SU-DHL-6 (cell line): ENCODE data around the gene STAM.

Experiments used
- H2AFZ ChIP-seq: fragments of 200-600 bp; sonication (generic); 2 replicates; pipeline ENCODE4 v1.6.1; 2014; ENCODE audit warnings: low read depth, mild to moderate bottlenecking, moderate library complexity, mixed read lengths, antibody characterized with exemption, low read length; ENCODE audit not compliant: severe bottlenecking
- H3F3A ChIP-seq: fragments of 200-600 bp; shearing (Covaris generic); 2 replicates; pipeline ENCODE4 v1.6.0; 2016; ENCODE audit warnings: antibody characterized with exemption, mild to moderate bottlenecking; ENCODE audit not compliant: insufficient read depth
- H3K27ac ChIP-seq: fragments of 200-600 bp; sonication (generic); 2 replicates; pipeline ENCODE4 v1.5.1; 2016; ENCODE audit warnings: low read depth, mild to moderate bottlenecking, low read length, moderate library complexity, mixed read lengths
- H3K27me3 ChIP-seq: fragments of 200-600 bp; sonication (generic), shearing (Covaris generic); 2 replicates; pipeline ENCODE4 v1.6.0; 2014; ENCODE audit warnings: mild to moderate bottlenecking, low read length
- H3K36me3 ChIP-seq: fragments of 200-600 bp; sonication (generic); 2 replicates; pipeline ENCODE4 v1.6.1; 2014; ENCODE audit warnings: mild to moderate bottlenecking, low read length, mixed read lengths
- H3K4me2 ChIP-seq: fragments of 300-600, 200-600 bp; shearing (Covaris generic), sonication (generic); 2 replicates; pipeline ENCODE4 v1.6.0; 2014; ENCODE audit warnings: low read length, low read depth, mild to moderate bottlenecking; ENCODE audit not compliant: poor library complexity, severe bottlenecking
- H3K4me3 ChIP-seq: fragments of 200-600 bp; sonication (generic); 2 replicates; pipeline ENCODE4 v1.5.1; 2014; ENCODE audit warnings: antibody characterized with exemption, low read length, mild to moderate bottlenecking, mixed read lengths; ENCODE audit not compliant: insufficient read depth, poor library complexity, severe bottlenecking
- H3K79me2 ChIP-seq: fragments of 200-600 bp; sonication (generic); 2 replicates; pipeline ENCODE4 v1.6.1; 2014; ENCODE audit warnings: mild to moderate bottlenecking, low read length, moderate library complexity; ENCODE audit not compliant: insufficient read depth
- H3K9ac ChIP-seq: fragments of 200-600 bp; sonication (generic); 2 replicates; pipeline ENCODE4 v1.7.0; 2014; ENCODE audit warnings: mild to moderate bottlenecking, low read length
- H3K9me2 ChIP-seq: fragments of 200-600 bp; sonication (generic); replicated peaks from 2 replicates; pipeline ENCODE4 v1.6.1; 2014; ENCODE audit warnings: low read length; ENCODE audit not compliant: insufficient read depth
- H3K9me3 ChIP-seq: fragments of 200-600 bp; sonication (generic); 2 replicates; pipeline ENCODE4 v1.6.1; 2014; ENCODE audit warnings: low read length, mixed read lengths; ENCODE audit not compliant: insufficient read depth
- H4K20me1 ChIP-seq: fragments of 200-600 bp; sonication (generic); 2 replicates; pipeline ENCODE4 v1.6.1; 2014; ENCODE audit warnings: low read depth, mild to moderate bottlenecking, antibody characterized with exemption, low read length, moderate library complexity, mixed read lengths
- CTCF ChIP-seq: fragments of 200-600 bp; sonication (generic); IDR thresholded peaks from one replicate; pipeline ENCODE4 v1.5.1; 2017; ENCODE audit warnings: antibody characterized with exemption, mild to moderate bottlenecking, low read length, moderate library complexity; ENCODE audit not compliant: insufficient read depth, poor library complexity, severe bottlenecking
- EZH2phosphoT487 ChIP-seq: fragments of 200-600 bp; sonication (generic), shearing (Covaris generic); conservative IDR thresholded peaks from 2 replicates; pipeline ENCODE4 v1.6.1; 2018; ENCODE audit warnings: mild to moderate bottlenecking, antibody characterized with exemption, low read length, moderate library complexity, mixed read lengths

The STAM gene

DNA sequence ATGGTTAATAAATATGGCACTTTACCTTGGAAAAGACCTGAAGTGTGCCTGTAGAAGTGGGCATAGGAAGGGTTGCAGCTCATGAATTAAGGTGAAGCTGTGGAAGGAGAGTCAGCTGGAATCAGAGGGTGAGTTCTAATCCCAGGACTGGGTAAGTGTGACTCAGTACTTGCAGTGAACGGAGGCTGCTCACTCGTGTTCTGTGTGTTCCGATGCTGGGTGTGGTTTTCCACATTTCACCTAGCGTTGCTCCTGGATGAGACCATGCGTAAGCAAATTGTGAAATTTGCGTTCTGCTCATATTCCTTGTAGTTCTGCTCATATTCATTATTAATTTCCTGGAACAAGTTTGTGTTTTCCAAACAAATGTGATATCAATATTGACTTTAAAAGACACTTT is 85.7 kb downstream of the STAM start:
- TF ChIP-seq EZH2phosphoT487: no peak
- no peak for TF ChIP-seq CTCF
- Histone ChIP-seq H3K27ac (no peak overlapping the region), H4K20me1 (no peaks in the 10 kb centered on the region)

DNA sequence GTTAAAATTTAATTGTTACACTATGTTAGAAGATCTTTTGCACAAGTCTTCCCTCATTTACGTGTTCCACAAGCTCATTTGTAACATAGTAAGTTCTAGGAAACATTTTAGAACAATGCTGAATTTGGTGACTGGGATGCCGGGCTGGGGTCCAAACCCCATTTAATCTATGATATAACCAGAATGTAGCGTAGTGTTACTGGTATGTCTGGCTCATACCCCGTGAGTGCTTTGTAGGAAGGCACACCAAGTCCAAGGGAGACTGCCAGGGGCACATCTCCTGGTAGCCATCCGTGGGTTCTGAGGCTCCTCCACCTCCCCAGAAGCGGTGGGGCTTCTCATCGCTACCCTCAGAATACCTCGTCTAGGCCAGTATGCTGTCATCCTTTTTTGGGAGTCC is 86.7 kb downstream of the STAM start:
- H3K4me3 ChIP-seq: no peak overlapping the region
- no peaks in the 10 kb centered on the region for H3K27me3 ChIP-seq
- H3K9me2 ChIP-seq: no peaks in the 10 kb centered on the region
- no peak overlapping the region for H3K27ac ChIP-seq
- H3F3A ChIP-seq: no peaks in the 10 kb centered on the region
- H3K9ac ChIP-seq: no peak overlapping the region
- H3K79me2 ChIP-seq: no peaks in the 10 kb centered on the region
- H3K9me3 ChIP-seq: no peaks in the 10 kb centered on the region
- H3K4me2 ChIP-seq: no peak overlapping the region
- H3K36me3 ChIP-seq: no peaks in the 10 kb centered on the region
- H2AFZ ChIP-seq: no peak overlapping the region
- H4K20me1 ChIP-seq: no peaks in the 10 kb centered on the region
- TF ChIP-seq CTCF (no peak), EZH2phosphoT487 (no peak)

More for the DNA sequence above, 85.7 kb downstream of the STAM start:
- Histone ChIP-seq H3K9me2 (no peaks in the 10 kb centered on the region), H3K4me3 (no peak overlapping the region), H3K4me2 (no peak overlapping the region), H3K79me2 (no peaks in the 10 kb centered on the region), H2AFZ (no peak overlapping the region), H3K36me3 (no peaks in the 10 kb centered on the region), H3F3A (no peaks in the 10 kb centered on the region), H3K9me3 (no peaks in the 10 kb centered on the region), H3K9ac (no peak overlapping the region), H3K27me3 (no peaks in the 10 kb centered on the region)

- Histone ChIP-seq H3K27ac (no peak overlapping the region), H3F3A (no peaks in the 10 kb centered on the region), H3K36me3 (no peaks in the 10 kb centered on the region), H3K9me3 (no peaks in the 10 kb centered on the region), H3K79me2 (no peaks in the 10 kb centered on the region), H3K4me3 (no peak overlapping the region), H3K9me2 (no peaks in the 10 kb centered on the region), H2AFZ (no peak overlapping the region), H4K20me1 (no peaks in the 10 kb centered on the region), H3K9ac (no peak overlapping the region), H3K4me2 (no peak overlapping the region), H3K27me3 (no peaks in the 10 kb centered on the region)
- TF ChIP-seq CTCF (no peak), EZH2phosphoT487 (no peak)
These were observed 87.5 kb downstream of the STAM start for GRCh38 chr10:17731331-17732020.
